22Rv1 (cell line): ENCODE data around the gene PRM1.

Experiments
- CTCF ChIP-seq: fragments of 450-650 bp; IDR thresholded peaks from 2 replicates; pipeline ENCODE4 v1.5.1; 2017; ENCODE audit warnings: mild to moderate bottlenecking
- ZFX ChIP-seq: fragments of 450-650 bp; IDR thresholded peaks from 2 replicates; pipeline ENCODE4 v1.6.1; 2017; ENCODE audit warnings: antibody characterized with exemption, borderline replicate concordance

GRCh38 chr16:11264155-11264832, 16.8 kb downstream of the PRM1 start:
- TF ChIP-seq CTCF (no peak), ZFX (no peak)
